ENCODE measurements around the gene ZNF202. TPM values are rescaled to one million over a fixed set of nuclear protein-coding genes. Genes with fewer than 3 reads are reported as not detected.

The ZNF202 gene
- total RNA-seq, 2 donors from 2014 or later: 5.7 to 15.2 TPM

GRCh38 chr11:123684601-123685000 lies 56.9 kb downstream of the ZNF202 start:
- WGBS: 79% methylated on average over 6 of the region's 6 CpGs
- no peaks in the 10 kb centered on the region for H3K36me3 ChIP-seq
- no peak overlapping the region for H3K27ac ChIP-seq
- intact Hi-C loops (cut with DNase I): no loop called here
- TF ChIP-seq POLR2A (IDR thresholded peaks at IDR 0.05): no peak
- no peak for TF ChIP-seq POLR2AphosphoS5 (IDR thresholded peaks at IDR 0.05)
- TF ChIP-seq CTCF (IDR thresholded peaks at IDR 0.05): no peak
- no peaks in the 10 kb centered on the region for H3K9me3 ChIP-seq
- H3K27me3 ChIP-seq (replicated peaks; ENCODE audit: insufficient read depth): no peaks in the 10 kb centered on the region
- DNase-seq (ENCODE audit: low spot score): no peak
- no peak overlapping the region for H3K4me3 ChIP-seq
- H3K4me1 ChIP-seq (replicated peaks): no peaks in the 10 kb centered on the region

- H3K27me3 ChIP-seq (replicated peaks; ENCODE audit: insufficient read depth): no peaks in the 10 kb centered on the region
- intact Hi-C loops (cut with DNase I): no loop called here
- no peaks in the 10 kb centered on the region for H3K9me3 ChIP-seq
- TF ChIP-seq POLR2AphosphoS5 (IDR thresholded peaks at IDR 0.05): no peak
- TF ChIP-seq POLR2A (IDR thresholded peaks at IDR 0.05): no peak
- TF ChIP-seq CTCF (IDR thresholded peaks at IDR 0.05): no peak
- no peak overlapping the region for H3K27ac ChIP-seq
- no peaks in the 10 kb centered on the region for H3K36me3 ChIP-seq
- no peak overlapping the region for H3K4me3 ChIP-seq
- H3K4me1 ChIP-seq (replicated peaks): no peaks in the 10 kb centered on the region
- no peak for DNase-seq (ENCODE audit: low spot score)
- 48% methylated on average over 8 of the region's 8 CpGs for WGBS
These were observed 57.9 kb downstream of the ZNF202 start for GRCh38 chr11:123683428-123684170.

GRCh38 chr11:123682696-123683410 lies 58.6 kb downstream of the ZNF202 start:
- DNase-seq (ENCODE audit: low spot score): no peak
- TF ChIP-seq POLR2A (IDR thresholded peaks at IDR 0.05) (no peak), POLR2AphosphoS5 (IDR thresholded peaks at IDR 0.05) (no peak), CTCF (IDR thresholded peaks at IDR 0.05) (no peak)
- 26% methylated on average over 5 of the region's 5 CpGs for WGBS
- H3K27me3 ChIP-seq (replicated peaks; ENCODE audit: insufficient read depth): no peaks in the 10 kb centered on the region
- H3K27ac ChIP-seq: no peak overlapping the region
- no peak overlapping the region for H3K4me3 ChIP-seq
- H3K4me1 ChIP-seq (replicated peaks): no peaks in the 10 kb centered on the region
- H3K36me3 ChIP-seq: no peaks in the 10 kb centered on the region
- intact Hi-C loops (cut with DNase I): no loop called here
- no peaks in the 10 kb centered on the region for H3K9me3 ChIP-seq

GRCh38 chr11:123681030-123681429 lies 60.4 kb downstream of the ZNF202 start:
- intact Hi-C loops (cut with DNase I): no loop called here
- H3K4me3 ChIP-seq: no peak overlapping the region
- no peaks in the 10 kb centered on the region for H3K27me3 ChIP-seq (replicated peaks; ENCODE audit: insufficient read depth)
- WGBS: 45% methylated on average over 2 of the region's 2 CpGs
- H3K9me3 ChIP-seq: no peaks in the 10 kb centered on the region
- DNase-seq (ENCODE audit: low spot score): no peak
- no peaks in the 10 kb centered on the region for H3K4me1 ChIP-seq (replicated peaks)
- no peaks in the 10 kb centered on the region for H3K36me3 ChIP-seq
- TF ChIP-seq POLR2A (IDR thresholded peaks at IDR 0.05): no peak
- TF ChIP-seq POLR2AphosphoS5 (IDR thresholded peaks at IDR 0.05): no peak
- no peak for TF ChIP-seq CTCF (IDR thresholded peaks at IDR 0.05)
- H3K27ac ChIP-seq: no peak overlapping the region

Data from prostate gland (tissue), 2 donors.